Kidney (tissue), 14 donors: ENCODE data around the gene CLIC5. TPM values are rescaled to one million over a fixed set of nuclear protein-coding genes. Genes with fewer than 3 reads are reported as not detected.

Source experiments
- DNase-seq, 5 donors: peaks; one replicate each; pipeline ENCODE4 v3.0.0-alpha.2; 2013 to 2020
- FAIRE-seq: peaks from 2 replicates; lab custom pipeline; 2012; peaks lifted over from hg19 to GRCh38; lab: Jason Lieb, UNC
- H3K27ac ChIP-seq, 2 donors: one replicate each; pipeline ENCODE4 v1.7.0; 2013; ENCODE audit warnings: low read depth in 2 of 2, low read length in 2 of 2, inconsistent platforms in 1 of 2
- H3K27me3 ChIP-seq: one replicate; pipeline ENCODE4 v1.7.1; 2013; ENCODE audit warnings: low read length, inconsistent platforms; ENCODE audit not compliant: control insufficient read depth, insufficient read depth
- H3K36me3 ChIP-seq, 3 donors: one replicate each; pipeline versions ENCODE4 v1.7.0 to v1.7.1; 2013; ENCODE audit warnings: low read length in 3 of 3, control low read depth in 1 of 3, inconsistent platforms in 1 of 3; ENCODE audit not compliant: insufficient read depth in 3 of 3, control insufficient read depth in 2 of 3
- H3K4me1 ChIP-seq, 3 donors: one replicate each; pipeline versions ENCODE4 v1.7.0 to v1.7.1; 2013; ENCODE audit warnings: low read length in 3 of 3, inconsistent platforms in 1 of 3, low read depth in 1 of 3; ENCODE audit not compliant: control insufficient read depth in 2 of 3, insufficient read depth in 2 of 3
- H3K4me3 ChIP-seq, 3 donors: one replicate each; pipeline versions ENCODE4 v1.7.0 to v1.8.1; 2013; ENCODE audit warnings: low read length in 3 of 3, control low read depth in 1 of 3, inconsistent platforms in 1 of 3
- H3K9ac ChIP-seq, 3 donors: one replicate each; pipeline versions ENCODE4 v1.7.0 to v1.7.1; 2013; ENCODE audit warnings: low read length in 3 of 3, control low read depth in 1 of 3, inconsistent platforms in 1 of 3
- H3K9me3 ChIP-seq, 3 donors: one replicate each; pipeline versions ENCODE4 v1.7.0 to v1.7.1; 2013; ENCODE audit warnings: low read length in 3 of 3, control low read depth in 1 of 3, inconsistent platforms in 1 of 3; ENCODE audit not compliant: control insufficient read depth in 2 of 3, insufficient read depth in 1 of 3
- intact Hi-C: fragments of 100-400 bp; cut with DNase I; formaldehyde crosslinking; loops from one replicate; pipeline ENCODE4 v1.11.1; 2022
- polyA plus RNA-seq: library from polyadenylated mRNA; stranded (reverse); fragments of 350-450 nt; fragmentation: Illumina TruSeq; extraction: RNeasy Lipid Tissue Mini Kit (QIAGEN cat#74804); gene quantifications from one replicate; pipeline ENCODE4 v1.2.3, GENCODE V29; 2014; ENCODE audit warnings: low read depth, low replicate concordance; ENCODE audit not compliant: insufficient read depth
- total RNA-seq: library from RNA; stranded (reverse); fragmentation: NEBNext Ultra II Directional; extraction: Animal tissue kit (Norgen Biotek cat#: 25700); gene quantifications from one replicate; pipeline ENCODE4 v1.2.1, GENCODE V29; 2021
- TF ChIP-seq, protein P1 (sequence below): IDR thresholded peaks from 3 replicates; pipeline ENCODE4 v1.5.1; 2012; ENCODE audit warnings: mild to moderate bottlenecking, moderate library complexity, borderline replicate concordance; ENCODE audit not compliant: insufficient read depth; ENCODE audit errors: extremely low read depth
- donor health status: control.
- donor health status: control.
- donor health status: control.
- donor health status: control.
- donor health status: control.
- donor health status: DM: yes; HTN: yes; CAD: no.
- donor health status: Normal renal cell carcinoma (clear cell type).

Gene CLIC5
- total and polyA plus RNA-seq, 2 donors from 2014 or later, result 7.4 to 54.3 TPM

- no peaks in the 10 kb centered on the region for H3K27me3 ChIP-seq
- peaks cover 0 to 4% (median 3%) of the 10 kb centered on the region in 3 donors for H3K9me3 ChIP-seq
- H3K36me3 ChIP-seq, result no peaks in the 10 kb centered on the region
- intact Hi-C loops, result no loop called here
- H3K9ac ChIP-seq, result no peak overlapping the region
- FAIRE-seq, result no peak
- TF ChIP-seq, protein P1, sequence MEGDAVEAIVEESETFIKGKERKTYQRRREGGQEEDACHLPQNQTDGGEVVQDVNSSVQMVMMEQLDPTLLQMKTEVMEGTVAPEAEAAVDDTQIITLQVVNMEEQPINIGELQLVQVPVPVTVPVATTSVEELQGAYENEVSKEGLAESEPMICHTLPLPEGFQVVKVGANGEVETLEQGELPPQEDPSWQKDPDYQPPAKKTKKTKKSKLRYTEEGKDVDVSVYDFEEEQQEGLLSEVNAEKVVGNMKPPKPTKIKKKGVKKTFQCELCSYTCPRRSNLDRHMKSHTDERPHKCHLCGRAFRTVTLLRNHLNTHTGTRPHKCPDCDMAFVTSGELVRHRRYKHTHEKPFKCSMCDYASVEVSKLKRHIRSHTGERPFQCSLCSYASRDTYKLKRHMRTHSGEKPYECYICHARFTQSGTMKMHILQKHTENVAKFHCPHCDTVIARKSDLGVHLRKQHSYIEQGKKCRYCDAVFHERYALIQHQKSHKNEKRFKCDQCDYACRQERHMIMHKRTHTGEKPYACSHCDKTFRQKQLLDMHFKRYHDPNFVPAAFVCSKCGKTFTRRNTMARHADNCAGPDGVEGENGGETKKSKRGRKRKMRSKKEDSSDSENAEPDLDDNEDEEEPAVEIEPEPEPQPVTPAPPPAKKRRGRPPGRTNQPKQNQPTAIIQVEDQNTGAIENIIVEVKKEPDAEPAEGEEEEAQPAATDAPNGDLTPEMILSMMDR, result no peak
- peaks cover 0 to 2% (median 0%) of the 10 kb centered on the region in 3 donors for H3K4me1 ChIP-seq
- H3K27ac ChIP-seq, result no peak overlapping the region
- no peak overlapping the region for H3K4me3 ChIP-seq
- no peak for DNase-seq
These were observed 44.4 kb downstream of the CLIC5 start for GRCh38 chr6:45971287-45971686.

GRCh38 chr6:45970326-45970725 is 45.3 kb downstream of the CLIC5 start:
- Histone ChIP-seq H3K4me1 (peaks cover 0 to 2% (median 0%) of the 10 kb centered on the region in 3 donors), H3K27ac (no peak overlapping the region), H3K36me3 (no peaks in the 10 kb centered on the region), H3K9ac (no peak overlapping the region), H3K27me3 (no peaks in the 10 kb centered on the region), H3K9me3 (peaks cover 0 to 3% (median 2%) of the 10 kb centered on the region in 3 donors), H3K4me3 (no peak overlapping the region)
- FAIRE-seq (no peak), DNase-seq (no peak)
- TF ChIP-seq, protein P1, result no peak
- intact Hi-C loops, result no loop called here

- Histone ChIP-seq H3K9ac (no peak overlapping the region), H3K27ac (no peak overlapping the region), H3K27me3 (no peaks in the 10 kb centered on the region), H3K4me3 (no peak overlapping the region), H3K36me3 (no peaks in the 10 kb centered on the region), H3K4me1 (peaks cover 0 to 2% (median 0%) of the 10 kb centered on the region in 3 donors), H3K9me3 (no peaks in the 10 kb centered on the region)
- intact Hi-C loops, result no loop called here
- no peak for DNase-seq
- FAIRE-seq, result no peak
- TF ChIP-seq, protein P1, result no peak
These were observed 45.8 kb downstream of the CLIC5 start for GRCh38 chr6:45969883-45970282.

DNA sequence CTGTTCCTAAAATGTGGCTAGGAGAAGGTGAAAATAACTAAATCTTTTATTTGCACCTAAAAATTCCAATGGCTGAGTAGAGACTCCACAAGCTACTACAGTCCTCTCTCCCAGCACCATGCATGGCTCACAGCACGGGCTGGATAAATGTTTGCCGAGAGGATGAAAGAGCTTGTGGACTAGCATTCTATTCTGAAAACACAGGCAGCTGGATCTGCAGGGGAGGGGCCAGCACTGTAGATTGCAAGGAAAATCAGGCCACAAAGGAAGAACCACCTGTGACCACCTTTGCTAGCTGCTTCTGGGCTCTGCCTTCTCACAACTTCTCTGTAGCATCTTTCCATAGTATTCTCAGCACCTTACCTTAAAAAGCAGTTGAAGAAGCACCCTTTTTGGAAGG is 46.6 kb downstream of the CLIC5 start:
- no peak overlapping the region for H3K9ac ChIP-seq
- H3K9me3 ChIP-seq, result no peaks in the 10 kb centered on the region
- no peaks in the 10 kb centered on the region for H3K27me3 ChIP-seq
- DNase-seq (no peak), FAIRE-seq (no peak)
- no peak overlapping the region for H3K4me3 ChIP-seq
- peaks cover 0 to 5% (median 0%) of the 10 kb centered on the region in 3 donors for H3K4me1 ChIP-seq
- no peak overlapping the region for H3K27ac ChIP-seq
- intact Hi-C loops, result no loop called here
- H3K36me3 ChIP-seq, result no peaks in the 10 kb centered on the region
- TF ChIP-seq, protein P1, result no peak
